GM12878 (cell line): ENCODE data around the gene ING5. TPM values are rescaled to one million over a fixed set of nuclear protein-coding genes. Genes with fewer than 3 reads are reported as not detected.

Source experiments
- ATAC-seq: fragments of 200-7000 bp; cut with Tn5 transposase; 3 replicates; pipeline ENCODE4 v1.9.1; 2020; ENCODE audit warnings: mild to moderate bottlenecking, moderate library complexity
- BruUV-seq: library from RNA; stranded (reverse); fragments of 400-500 nt; replicated peaks from 2 replicates; lab custom pipeline; 2021; lab: Mats Ljungman, UMichigan
- CTCF ChIA-PET: fragments of 300-600 bp; sonication (Branson Sonifier 250); formaldehyde crosslinking; extraction: SDS; loops from one replicate; lab custom pipeline; 2021; ENCODE audit warnings: inconsistent platforms; lab: Yijun Ruan, JAX
- POLR2A ChIA-PET: fragments of 350-600 bp; formaldehyde crosslinking; extraction: SDS; loops from one replicate; lab custom pipeline; 2021; ENCODE audit warnings: inconsistent platforms; lab: Charles Lee
- RAD21 ChIA-PET: fragments of 300-600 bp; sonication (Branson Sonifier 250); formaldehyde crosslinking; loops from one replicate; lab custom pipeline; 2023; ENCODE audit warnings: antibody characterized with exemption; ENCODE audit not compliant: unreplicated experiment; lab: Charles Lee
- SMC1A ChIA-PET: fragments of 300-600 bp; sonication (Branson Sonifier 250); formaldehyde crosslinking; loops from one replicate; lab custom pipeline; 2023; ENCODE audit not compliant: unreplicated experiment, uncharacterized antibody; lab: Charles Lee
- DNase-seq: peaks from one replicate; pipeline ENCODE4 v3.0.0-alpha.2; 2011; ENCODE audit warnings: low read depth, low spot score
- FAIRE-seq: peaks from 3 replicates; lab custom pipeline; 2011; peaks lifted over from hg19 to GRCh38; lab: Jason Lieb, UNC
- H2AFZ ChIP-seq: 2 replicates; pipeline ENCODE4 v1.6.0; 2011; ENCODE audit warnings: low read depth, low read length, control low read depth; ENCODE audit not compliant: control insufficient read depth
- H3K27ac ChIP-seq: 2 replicates; pipeline ENCODE4 v1.5.1; 2011; ENCODE audit warnings: control low read depth; ENCODE audit not compliant: control insufficient read depth, insufficient read depth
- H3K27me3 ChIP-seq, 2 experiments: replicated peaks in 1 of 2; 2 replicates each; pipeline versions ENCODE4 v1.6.0 to v1.6.1; 2011; ENCODE audit warnings: low read length in 1 of 2; ENCODE audit not compliant: control insufficient read depth in 2 of 2, insufficient read depth in 2 of 2
- H3K36me3 ChIP-seq, 2 experiments: 2 replicates each; pipeline ENCODE4 v1.5.1; 2011; ENCODE audit warnings: low read length in 1 of 2; ENCODE audit not compliant: control insufficient read depth in 2 of 2, insufficient read depth in 2 of 2
- H3K4me1 ChIP-seq: 2 replicates; pipeline ENCODE4 v1.6.1; 2011; ENCODE audit warnings: mild to moderate bottlenecking, low read length, moderate library complexity, mixed read lengths; ENCODE audit not compliant: control insufficient read depth, insufficient read depth
- H3K4me2 ChIP-seq: 2 replicates; pipeline ENCODE4 v1.6.0; 2011; ENCODE audit warnings: control low read depth; ENCODE audit not compliant: control insufficient read depth, insufficient read depth
- H3K4me3 ChIP-seq: fragments of 200-600 bp; sonication (generic); 2 replicates; pipeline ENCODE4 v1.5.1; 2016
- H3K79me2 ChIP-seq: 2 replicates; pipeline ENCODE4 v1.6.0; 2011; ENCODE audit warnings: low read length; ENCODE audit not compliant: control insufficient read depth, insufficient read depth
- H3K9ac ChIP-seq: 2 replicates; pipeline ENCODE4 v1.8.0; 2011; ENCODE audit warnings: low read length, control low read depth, mixed read lengths; ENCODE audit not compliant: control insufficient read depth, insufficient read depth
- H3K9me3 ChIP-seq: replicated peaks from 3 replicates; pipeline ENCODE4 v1.5.1; 2011; ENCODE audit warnings: mild to moderate bottlenecking, low read length; ENCODE audit not compliant: control insufficient read depth, insufficient read depth
- H4K20me1 ChIP-seq: 2 replicates; pipeline ENCODE4 v1.6.0; 2011; ENCODE audit not compliant: control insufficient read depth, insufficient read depth
- BCL11A ChIP-seq: IDR thresholded peaks from 2 replicates; pipeline ENCODE4 v1.6.1; 2011; ENCODE audit warnings: low read depth, low read length
- EZH2 ChIP-seq: IDR thresholded peaks from 2 replicates; pipeline ENCODE4 v1.6.1; 2012; ENCODE audit warnings: low read depth, mild to moderate bottlenecking, control low read depth, inconsistent platforms, low read length, borderline replicate concordance; ENCODE audit not compliant: control insufficient read depth
- FOXM1 ChIP-seq: IDR thresholded peaks from 2 replicates; pipeline ENCODE4 v1.6.1; 2012; ENCODE audit warnings: low read depth, mild to moderate bottlenecking, inconsistent platforms, low read length, moderate library complexity
- GABPA ChIP-seq: IDR thresholded peaks from 2 replicates; pipeline ENCODE4 v1.6.1; 2014; ENCODE audit warnings: antibody characterized with exemption, low read depth, mild to moderate bottlenecking, inconsistent platforms
- HDAC6 ChIP-seq: fragments of 200-600 bp; sonication (generic); IDR thresholded peaks from one replicate; pipeline ENCODE4 v1.8.0; 2017; ENCODE audit warnings: antibody characterized with exemption; ENCODE audit not compliant: unreplicated experiment
- JUND ChIP-seq: IDR thresholded peaks from 2 replicates; pipeline ENCODE4 v1.6.1; 2012; ENCODE audit warnings: low read depth, mild to moderate bottlenecking, low read length, improper control_type of control experiment, moderate library complexity
- MYC ChIP-seq: IDR thresholded peaks from 2 replicates; pipeline ENCODE4 v1.6.1; 2011; ENCODE audit warnings: mild to moderate bottlenecking, low read length, moderate library complexity, inconsistent platforms; ENCODE audit not compliant: insufficient read depth, insufficient replicate concordance, insufficient read length, severe bottlenecking
- NRF1 ChIP-seq: conservative IDR thresholded peaks from 2 replicates; pipeline ENCODE4 v1.6.1; 2011; ENCODE audit warnings: mild to moderate bottlenecking, low read depth, low read length, improper control_type of control experiment
- POLR2AphosphoS5 ChIP-seq: IDR thresholded peaks from 2 replicates; pipeline ENCODE4 v1.6.1; 2011; ENCODE audit warnings: mild to moderate bottlenecking, low read length, inconsistent platforms
- POU2F2 ChIP-seq: IDR thresholded peaks from 3 replicates; pipeline ENCODE4 v1.6.1; 2011; ENCODE audit warnings: low read depth, mild to moderate bottlenecking, low read length, borderline replicate concordance
- RCOR1 ChIP-seq: conservative IDR thresholded peaks from 2 replicates; pipeline ENCODE4 v1.6.1; 2012; ENCODE audit warnings: low read depth, low read length, improper control_type of control experiment
- RUNX3 ChIP-seq: IDR thresholded peaks from 2 replicates; pipeline ENCODE4 v1.6.1; 2012; ENCODE audit warnings: low read length, inconsistent platforms
- WRNIP1 ChIP-seq: IDR thresholded peaks from 2 replicates; pipeline ENCODE4 v1.6.1; 2011; ENCODE audit warnings: low read depth, low read length, improper control_type of control experiment, borderline replicate concordance
- WGBS: methylation state at CpG from one replicate; pipeline ENCODE4 v1.1.6; 2016; ENCODE audit warnings: low lambda C conversion rate; ENCODE audit not compliant: insufficient replicate concordance, insufficient coverage; ENCODE audit errors: missing lambda C conversion rate; 5-methylcytosine and 5-hydroxymethylcytosine counted together
- in situ Hi-C: fragments of 300-500 bp; cut with MboI; formaldehyde crosslinking; loops from 9 replicates; pipeline ENCODE4 v1.14.3; 2018; ENCODE audit warnings: mixed read lengths
- intact Hi-C: fragments of 100-400 bp; cut with micrococcal nuclease; formaldehyde crosslinking; loops from one replicate; pipeline ENCODE4 v1.14.2; 2022; ENCODE audit not compliant: unreplicated experiment
- polyA plus RNA-seq, 11 experiments: library from polyadenylated mRNA; depleted of rRNA in 4 of 11; unstranded in 6 of 11; stranded (reverse) in 5 of 11; fragments of >200 nt; fragmentation: Nextera tagmentation in 4 of 11; fragmentation: Illumina TruSeq in 1 of 11; extraction: Ambion mirVana in 4 of 11; extraction: Trizol in 1 of 11; gene quantifications; 1 replicate in 1 of 11; 2 replicates in 10 of 11; pipeline versions ENCODE4 v1.2.1 to v1.2.3, GENCODE V29; 2011 to 2016; ENCODE audit warnings: inconsistent platforms in 2 of 11, missing spikeins in 2 of 11, low read depth in 1 of 11
- total RNA-seq, 4 experiments: library from RNA; depleted of rRNA in 3 of 4; stranded (reverse); fragments of >200 nt in 3 of 4; fragmentation: Illumina TruSeq in 1 of 4; extraction: Trizol in 1 of 4; gene quantifications; 2 replicates each; pipeline versions ENCODE4 v1.2.1 to v1.2.3, GENCODE V29; 2013 to 2021
- TF ChIP-seq, protein P1 (sequence below): fragments of 450-650 bp; IDR thresholded peaks from 2 replicates; pipeline ENCODE4 v1.6.1; 2018; ENCODE audit warnings: mild to moderate bottlenecking, low read depth, moderate library complexity; ENCODE audit not compliant: partially characterized antibody
- TF ChIP-seq, protein P2 (sequence below): fragments of 450-650 bp; IDR thresholded peaks from 2 replicates; pipeline ENCODE4 v1.6.1; 2014; ENCODE audit warnings: mild to moderate bottlenecking
- TF ChIP-seq, protein P3 (sequence below): IDR thresholded peaks from 2 replicates; pipeline ENCODE4 v1.6.1; 2011; ENCODE audit warnings: borderline replicate concordance, low read depth, mild to moderate bottlenecking, moderate library complexity, low read length; ENCODE audit not compliant: insufficient read depth, poor library complexity, severe bottlenecking

Gene ING5
- total and polyA plus RNA-seq, 10 of the 15 experiments (the other 5 are each of a cell fraction or from before 2014, with no cell fraction given), result 10.0 to 46.1 (median 27.2) TPM

DNA sequence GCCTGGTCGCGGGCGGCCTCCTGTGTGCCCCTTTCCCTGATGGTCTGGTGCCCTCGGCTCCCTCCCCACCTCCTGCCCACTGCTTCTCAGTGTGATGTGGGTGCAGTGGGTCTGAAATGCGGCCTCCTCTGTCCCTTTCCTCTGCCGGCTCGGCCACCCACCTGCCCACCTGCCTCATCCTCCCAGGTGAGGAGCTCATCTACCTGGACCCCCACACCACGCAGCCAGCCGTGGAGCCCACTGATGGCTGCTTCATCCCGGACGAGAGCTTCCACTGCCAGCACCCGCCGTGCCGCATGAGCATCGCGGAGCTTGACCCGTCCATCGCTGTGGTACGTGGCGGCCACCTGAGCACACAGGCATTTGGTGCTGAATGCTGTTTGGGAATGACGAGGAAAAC lies 33.5 kb upstream of the ING5 start:
- no TSS peak for BruUV-seq
- no peak for ATAC-seq
- no peak for FAIRE-seq
- Histone ChIP-seq H4K20me1 (no peaks in the 10 kb centered on the region), H3K9ac (no peak overlapping the region), H3K79me2 (no peaks in the 10 kb centered on the region), H3K36me3 (peaks cover 0 to 7% of the 10 kb centered on the region in 2 experiments; a peak in 3 of 4 replicates), H3K4me2 (no peak overlapping the region)
- intact Hi-C loops, result no loop called here
- ChIA-PET POLR2A (no interaction called here), SMC1A (no interaction called here), RAD21 (no interaction called here), CTCF (no interaction called here)
- in situ Hi-C loops, result no loop called here
- no peak for DNase-seq
- TF ChIP-seq RUNX3 (no peak), POLR2AphosphoS5 (no peak), HDAC6 (no peak), EZH2 (no peak), NRF1 (no peak), FOXM1 (no peak), GABPA (no peak), MYC (no peak), JUND (no peak), WRNIP1 (no peak), RCOR1 (no peak), BCL11A (no peak), POU2F2 (no peak)
- TF ChIP-seq, protein P1, sequence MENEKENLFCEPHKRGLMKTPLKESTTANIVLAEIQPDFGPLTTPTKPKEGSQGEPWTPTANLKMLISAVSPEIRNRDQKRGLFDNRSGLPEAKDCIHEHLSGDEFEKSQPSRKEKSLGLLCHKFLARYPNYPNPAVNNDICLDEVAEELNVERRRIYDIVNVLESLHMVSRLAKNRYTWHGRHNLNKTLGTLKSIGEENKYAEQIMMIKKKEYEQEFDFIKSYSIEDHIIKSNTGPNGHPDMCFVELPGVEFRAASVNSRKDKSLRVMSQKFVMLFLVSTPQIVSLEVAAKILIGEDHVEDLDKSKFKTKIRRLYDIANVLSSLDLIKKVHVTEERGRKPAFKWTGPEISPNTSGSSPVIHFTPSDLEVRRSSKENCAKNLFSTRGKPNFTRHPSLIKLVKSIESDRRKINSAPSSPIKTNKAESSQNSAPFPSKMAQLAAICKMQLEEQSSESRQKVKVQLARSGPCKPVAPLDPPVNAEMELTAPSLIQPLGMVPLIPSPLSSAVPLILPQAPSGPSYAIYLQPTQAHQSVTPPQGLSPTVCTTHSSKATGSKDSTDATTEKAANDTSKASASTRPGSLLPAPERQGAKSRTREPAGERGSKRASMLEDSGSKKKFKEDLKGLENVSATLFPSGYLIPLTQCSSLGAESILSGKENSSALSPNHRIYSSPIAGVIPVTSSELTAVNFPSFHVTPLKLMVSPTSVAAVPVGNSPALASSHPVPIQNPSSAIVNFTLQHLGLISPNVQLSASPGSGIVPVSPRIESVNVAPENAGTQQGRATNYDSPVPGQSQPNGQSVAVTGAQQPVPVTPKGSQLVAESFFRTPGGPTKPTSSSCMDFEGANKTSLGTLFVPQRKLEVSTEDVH, result no peak
- TF ChIP-seq, protein P2, sequence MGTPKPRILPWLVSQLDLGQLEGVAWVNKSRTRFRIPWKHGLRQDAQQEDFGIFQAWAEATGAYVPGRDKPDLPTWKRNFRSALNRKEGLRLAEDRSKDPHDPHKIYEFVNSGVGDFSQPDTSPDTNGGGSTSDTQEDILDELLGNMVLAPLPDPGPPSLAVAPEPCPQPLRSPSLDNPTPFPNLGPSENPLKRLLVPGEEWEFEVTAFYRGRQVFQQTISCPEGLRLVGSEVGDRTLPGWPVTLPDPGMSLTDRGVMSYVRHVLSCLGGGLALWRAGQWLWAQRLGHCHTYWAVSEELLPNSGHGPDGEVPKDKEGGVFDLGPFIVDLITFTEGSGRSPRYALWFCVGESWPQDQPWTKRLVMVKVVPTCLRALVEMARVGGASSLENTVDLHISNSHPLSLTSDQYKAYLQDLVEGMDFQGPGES, result no peak
- TF ChIP-seq, protein P3, sequence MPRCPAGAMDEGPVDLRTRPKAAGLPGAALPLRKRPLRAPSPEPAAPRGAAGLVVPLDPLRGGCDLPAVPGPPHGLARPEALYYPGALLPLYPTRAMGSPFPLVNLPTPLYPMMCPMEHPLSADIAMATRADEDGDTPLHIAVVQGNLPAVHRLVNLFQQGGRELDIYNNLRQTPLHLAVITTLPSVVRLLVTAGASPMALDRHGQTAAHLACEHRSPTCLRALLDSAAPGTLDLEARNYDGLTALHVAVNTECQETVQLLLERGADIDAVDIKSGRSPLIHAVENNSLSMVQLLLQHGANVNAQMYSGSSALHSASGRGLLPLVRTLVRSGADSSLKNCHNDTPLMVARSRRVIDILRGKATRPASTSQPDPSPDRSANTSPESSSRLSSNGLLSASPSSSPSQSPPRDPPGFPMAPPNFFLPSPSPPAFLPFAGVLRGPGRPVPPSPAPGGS, result no peak
- TF ChIP-seq, all 136 proteins: peak for 0
- no peak overlapping the region for H3K27ac ChIP-seq
- H3K4me1 ChIP-seq, result no peaks in the 10 kb centered on the region
- H3K9me3 ChIP-seq, result no peaks in the 10 kb centered on the region
- no peaks in the 10 kb centered on the region for H3K27me3 ChIP-seq
- no peak overlapping the region for H2AFZ ChIP-seq
- H3K4me3 ChIP-seq, result no peak overlapping the region
- WGBS, result 95% methylated on average over 21 of the region's 21 CpGs
